ENCODE measurements around the gene MRPL37. TPM values are rescaled to one million over a fixed set of nuclear protein-coding genes. Genes with fewer than 3 reads are reported as not detected.

The MRPL37 gene
- total RNA-seq, 2 experiments from 2014 or later, result 107 to 126 TPM

DNA sequence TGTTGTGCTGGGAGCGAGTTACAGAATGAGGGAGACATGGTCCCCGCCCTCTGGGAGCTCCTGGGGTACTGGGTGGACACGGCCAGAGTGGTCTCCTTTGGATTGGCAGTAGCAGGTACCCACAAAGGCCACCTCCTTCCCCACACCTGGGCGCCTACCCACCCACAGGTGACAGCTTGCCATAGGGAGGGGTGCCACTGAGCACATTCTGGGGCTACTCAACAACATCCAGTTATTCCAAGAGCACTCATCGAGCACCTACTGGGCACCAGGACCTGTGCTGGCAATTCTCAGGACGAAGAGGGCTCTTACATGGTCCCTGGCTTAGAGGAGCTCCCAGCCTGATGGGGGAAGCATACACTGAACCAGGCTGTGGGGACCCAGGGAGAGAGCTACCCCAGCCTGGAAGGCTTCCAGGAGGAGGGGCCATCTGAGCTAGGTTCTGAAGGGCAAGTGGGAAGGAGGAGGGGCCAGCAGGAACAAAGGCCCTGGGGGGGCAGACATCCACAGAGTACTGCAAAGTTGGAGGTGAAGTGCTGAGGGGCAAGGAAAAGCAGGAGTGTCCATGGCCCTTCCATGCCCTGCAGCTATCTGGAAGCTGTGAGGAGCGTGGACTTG lies 22.0 kb downstream of the MRPL37 start:
- CTCF ChIA-PET (ENCODE audit: unreplicated experiment), result no interaction called here
- H3K4me1 ChIP-seq (ENCODE audit: insufficient read depth, low read length, poor library complexity, severe bottlenecking), result no peaks in the 10 kb centered on the region
- intact Hi-C loops (cut with micrococcal nuclease; ENCODE audit: unreplicated experiment), result no loop called here
- H2AFZ ChIP-seq (ENCODE audit: low read length), result no peak overlapping the region
- no peak overlapping the region for H3K4me2 ChIP-seq (ENCODE audit: low read length)
- no peaks in the 10 kb centered on the region for H3K79me2 ChIP-seq (ENCODE audit: insufficient read depth, low read depth, low read length)
- H3K27ac ChIP-seq (ENCODE audit: low read depth, low read length, poor library complexity, severe bottlenecking), result no peak overlapping the region
- no peak for DNase-seq (ENCODE audit: low spot score)
- H4K20me1 ChIP-seq (ENCODE audit: insufficient read depth, low read length), result no peaks in the 10 kb centered on the region
- no peak overlapping the region for H3K4me3 ChIP-seq (ENCODE audit: low read depth, low read length, poor library complexity, severe bottlenecking)
- H3K36me3 ChIP-seq (ENCODE audit: insufficient read depth, low read length), result peaks cover 41% of the 10 kb centered on the region
- no peaks in the 10 kb centered on the region for H3K9me3 ChIP-seq (ENCODE audit: low read length)
- TF ChIP-seq EZH2phosphoT487 (IDR thresholded peaks at IDR 0.05; ENCODE audit: borderline replicate concordance, low read depth, low read length), result no peak
- TF ChIP-seq, protein P1, sequence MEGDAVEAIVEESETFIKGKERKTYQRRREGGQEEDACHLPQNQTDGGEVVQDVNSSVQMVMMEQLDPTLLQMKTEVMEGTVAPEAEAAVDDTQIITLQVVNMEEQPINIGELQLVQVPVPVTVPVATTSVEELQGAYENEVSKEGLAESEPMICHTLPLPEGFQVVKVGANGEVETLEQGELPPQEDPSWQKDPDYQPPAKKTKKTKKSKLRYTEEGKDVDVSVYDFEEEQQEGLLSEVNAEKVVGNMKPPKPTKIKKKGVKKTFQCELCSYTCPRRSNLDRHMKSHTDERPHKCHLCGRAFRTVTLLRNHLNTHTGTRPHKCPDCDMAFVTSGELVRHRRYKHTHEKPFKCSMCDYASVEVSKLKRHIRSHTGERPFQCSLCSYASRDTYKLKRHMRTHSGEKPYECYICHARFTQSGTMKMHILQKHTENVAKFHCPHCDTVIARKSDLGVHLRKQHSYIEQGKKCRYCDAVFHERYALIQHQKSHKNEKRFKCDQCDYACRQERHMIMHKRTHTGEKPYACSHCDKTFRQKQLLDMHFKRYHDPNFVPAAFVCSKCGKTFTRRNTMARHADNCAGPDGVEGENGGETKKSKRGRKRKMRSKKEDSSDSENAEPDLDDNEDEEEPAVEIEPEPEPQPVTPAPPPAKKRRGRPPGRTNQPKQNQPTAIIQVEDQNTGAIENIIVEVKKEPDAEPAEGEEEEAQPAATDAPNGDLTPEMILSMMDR (conservative IDR thresholded peaks at IDR 0.05; ENCODE audit: low read length), result no peak
- BruUV-seq (replicated peaks), result no TSS peak
- no peaks in the 10 kb centered on the region for H3K9me2 ChIP-seq (ENCODE audit: insufficient read depth, low read length)
- POLR2A ChIA-PET, result interaction anchor here (0.6 kb wide), 1 partner anchor 12 kb away, joined by 3 read pairs; no protein-coding TSS in a partner anchor

DNA sequence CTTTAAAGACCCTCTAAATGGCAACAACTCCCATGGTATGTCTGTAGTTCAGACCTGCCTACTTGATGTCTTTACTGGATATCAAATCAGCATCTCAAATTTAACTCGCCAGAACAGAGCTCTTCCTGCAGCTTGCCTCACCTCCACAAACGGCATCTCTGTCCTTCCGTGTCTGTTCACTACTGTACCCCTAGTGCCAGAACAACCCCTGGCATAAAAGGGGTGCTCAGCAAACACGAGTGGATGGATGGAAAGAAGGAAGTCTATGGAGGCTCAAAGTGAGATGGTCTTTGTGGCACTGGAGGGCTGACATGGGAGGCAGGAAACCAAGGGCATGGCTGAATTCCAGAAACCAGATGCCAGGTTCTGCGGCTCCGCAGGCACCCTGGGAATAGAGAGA lies 22.7 kb downstream of the MRPL37 start:
- no peak for TF ChIP-seq EZH2phosphoT487 (IDR thresholded peaks at IDR 0.05; ENCODE audit: borderline replicate concordance, low read depth, low read length)
- TF ChIP-seq, protein P1 (conservative IDR thresholded peaks at IDR 0.05; ENCODE audit: low read length), result no peak
- Histone ChIP-seq H3K79me2 (ENCODE audit: insufficient read depth, low read depth, low read length) (no peaks in the 10 kb centered on the region), H2AFZ (ENCODE audit: low read length) (no peak overlapping the region), H3K9me3 (ENCODE audit: low read length) (no peaks in the 10 kb centered on the region), H3K4me3 (ENCODE audit: low read depth, low read length, poor library complexity, severe bottlenecking) (no peak overlapping the region), H3K36me3 (ENCODE audit: insufficient read depth, low read length) (peaks cover 33% of the 10 kb centered on the region), H3K27ac (ENCODE audit: low read depth, low read length, poor library complexity, severe bottlenecking) (no peak overlapping the region), H3K4me1 (ENCODE audit: insufficient read depth, low read length, poor library complexity, severe bottlenecking) (no peaks in the 10 kb centered on the region), H3K4me2 (ENCODE audit: low read length) (no peak overlapping the region), H3K9me2 (ENCODE audit: insufficient read depth, low read length) (no peaks in the 10 kb centered on the region), H4K20me1 (ENCODE audit: insufficient read depth, low read length) (no peaks in the 10 kb centered on the region)
- DNase-seq (ENCODE audit: low spot score), result no peak
- BruUV-seq (replicated peaks), result no TSS peak
- ChIA-PET POLR2A (no interaction called here), CTCF (ENCODE audit: unreplicated experiment) (no interaction called here)
- intact Hi-C loops (cut with micrococcal nuclease; ENCODE audit: unreplicated experiment), result no loop called here

DNA sequence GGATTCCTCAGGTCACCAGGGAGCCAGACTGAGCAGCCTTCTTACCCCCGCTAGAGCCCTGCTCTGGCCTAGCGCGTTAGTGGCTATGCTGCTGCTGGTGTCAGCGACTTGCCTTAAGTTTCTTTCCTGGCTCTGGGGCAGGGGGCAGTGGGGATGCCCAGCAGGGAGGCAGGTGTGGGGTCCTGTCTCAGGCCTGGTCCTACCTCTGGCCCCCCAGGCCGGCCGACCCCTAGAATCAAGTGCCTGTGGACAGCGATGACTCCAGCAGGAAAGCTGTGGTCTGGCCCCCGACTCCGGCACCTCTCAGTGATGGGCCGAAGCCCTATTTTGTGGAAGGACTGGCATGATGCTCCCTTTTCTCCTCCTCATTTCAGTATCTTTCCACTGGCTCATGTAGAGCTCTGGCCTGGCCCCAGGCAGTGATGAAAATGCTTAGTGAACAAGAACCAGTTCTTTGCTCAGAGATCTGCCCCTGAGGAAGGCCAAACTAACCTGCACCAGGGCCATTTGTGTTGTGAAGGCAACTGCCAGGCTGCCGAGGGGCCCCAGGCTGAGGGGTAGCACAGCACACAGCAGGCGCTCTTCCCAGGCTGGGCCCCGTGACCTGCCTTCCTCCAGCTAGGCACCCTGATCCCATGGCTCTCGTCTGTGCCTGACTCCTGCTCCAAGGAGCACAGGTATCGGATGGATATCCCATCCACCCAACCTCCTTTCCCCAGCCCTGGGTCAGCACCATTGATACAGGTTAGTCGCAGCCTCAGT lies 23.7 kb downstream of the MRPL37 start:
- Histone ChIP-seq H2AFZ (ENCODE audit: low read length) (no peak overlapping the region), H4K20me1 (ENCODE audit: insufficient read depth, low read length) (no peaks in the 10 kb centered on the region), H3K4me3 (ENCODE audit: low read depth, low read length, poor library complexity, severe bottlenecking) (no peak overlapping the region), H3K4me2 (ENCODE audit: low read length) (no peak overlapping the region), H3K4me1 (ENCODE audit: insufficient read depth, low read length, poor library complexity, severe bottlenecking) (no peaks in the 10 kb centered on the region), H3K9me2 (ENCODE audit: insufficient read depth, low read length) (no peaks in the 10 kb centered on the region), H3K79me2 (ENCODE audit: insufficient read depth, low read depth, low read length) (no peaks in the 10 kb centered on the region), H3K9me3 (ENCODE audit: low read length) (no peaks in the 10 kb centered on the region), H3K36me3 (ENCODE audit: insufficient read depth, low read length) (peaks cover 24% of the 10 kb centered on the region; the same call in 1 of the 2 replicates), H3K27ac (ENCODE audit: low read depth, low read length, poor library complexity, severe bottlenecking) (no peak overlapping the region)
- intact Hi-C loops (cut with micrococcal nuclease; ENCODE audit: unreplicated experiment), result no loop called here
- no peak for DNase-seq (ENCODE audit: low spot score)
- no TSS peak for BruUV-seq (replicated peaks)
- CTCF ChIA-PET (ENCODE audit: unreplicated experiment), result no interaction called here
- no peak for TF ChIP-seq EZH2phosphoT487 (IDR thresholded peaks at IDR 0.05; ENCODE audit: borderline replicate concordance, low read depth, low read length)
- TF ChIP-seq, protein P1 (conservative IDR thresholded peaks at IDR 0.05; ENCODE audit: low read length), result no peak
- POLR2A ChIA-PET, result no interaction called here

All from OCI-LY7 (cell line).